GM21619 (cell line): ENCODE data around the gene LPAR1.

Experiments
- ATAC-seq: cut with Tn5 transposase; IDR thresholded peaks from one replicate; pipeline ENCODE4 v1.9.1; 2021; ENCODE audit not compliant: unreplicated experiment

Gene LPAR1

GRCh38 chr9:110922145-110922544 is 116.1 kb downstream of the LPAR1 start:
- ATAC-seq: no peak

GRCh38 chr9:110921705-110922104 is 116.6 kb downstream of the LPAR1 start:
- no peak for ATAC-seq

DNA sequence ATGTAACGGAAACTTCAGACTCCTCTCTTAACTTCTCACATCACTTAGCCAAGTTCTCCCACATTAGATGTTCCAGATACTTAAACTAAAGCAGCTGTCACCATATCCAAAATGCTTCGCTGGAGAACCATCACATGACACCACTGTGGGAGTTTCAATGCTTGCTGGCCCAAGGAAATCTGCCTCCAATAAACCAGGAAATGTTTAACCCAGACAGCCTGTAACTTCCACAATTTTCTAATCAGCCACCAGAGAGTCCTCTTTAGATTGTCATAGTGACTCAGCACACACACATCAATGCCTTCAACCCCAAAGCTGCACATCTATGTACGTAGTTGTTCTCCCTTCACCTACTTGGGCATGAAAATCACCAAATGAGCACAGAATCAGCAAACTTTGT is 118.7 kb downstream of the LPAR1 start:
- ATAC-seq: no peak

DNA sequence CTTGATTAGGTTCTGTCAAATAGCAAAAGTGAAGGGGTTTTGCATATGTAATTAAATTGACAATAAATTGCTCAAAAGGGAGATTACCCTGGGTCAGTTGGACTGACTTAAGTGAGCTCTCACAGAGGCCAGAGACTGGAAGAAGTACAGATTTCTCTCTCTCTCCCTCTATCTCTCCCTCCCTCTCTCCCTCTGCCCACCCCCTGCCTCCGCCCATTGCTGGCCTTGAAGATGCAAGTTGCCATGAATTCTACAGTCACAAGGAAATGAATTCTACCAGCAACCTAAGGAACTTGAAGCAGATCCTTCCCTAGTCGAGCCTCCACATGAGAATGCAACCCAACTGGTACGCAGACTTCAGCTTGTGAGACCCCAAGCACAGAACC is 119.2 kb downstream of the LPAR1 start:
- no peak for ATAC-seq

DNA sequence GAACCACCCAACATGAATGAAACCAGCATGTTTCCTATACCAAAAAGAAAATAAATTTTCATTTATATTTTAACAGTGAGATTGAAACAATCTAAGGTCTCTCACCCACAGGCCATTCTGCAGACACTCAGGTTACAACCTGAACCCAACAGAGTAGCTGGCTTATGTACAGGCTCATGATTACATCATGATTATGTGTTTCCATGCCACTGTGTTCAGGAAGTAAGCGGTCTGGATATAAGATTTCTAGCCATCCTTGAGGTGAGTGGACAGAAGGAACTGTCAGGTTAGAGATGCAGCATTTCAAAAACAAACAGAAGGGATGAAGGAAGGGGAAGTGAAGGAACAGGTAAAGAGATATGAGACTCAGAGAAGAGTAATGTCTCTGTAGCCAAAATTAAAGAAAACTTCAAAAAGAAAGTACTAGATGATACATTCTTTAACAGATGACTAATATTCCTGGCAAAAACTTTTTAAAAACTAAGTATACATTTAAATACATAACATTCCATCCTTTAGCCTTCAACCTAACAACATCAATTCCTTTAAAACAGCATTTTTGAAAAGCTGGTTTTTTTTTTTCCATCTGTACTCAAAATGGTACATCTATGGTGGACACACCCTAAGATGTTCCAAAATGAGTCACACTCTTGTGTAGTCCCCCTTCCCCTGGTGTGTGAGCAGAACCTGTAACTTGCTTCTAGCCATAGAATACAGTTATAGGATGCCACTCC is 119.8 kb downstream of the LPAR1 start:
- ATAC-seq: no peak

- no peak for ATAC-seq
Observed at GRCh38 chr9:110916403-110916802, 121.9 kb downstream of the LPAR1 start.

- no peak for ATAC-seq
Observed at GRCh38 chr9:110912419-110913291, 125.6 kb downstream of the LPAR1 start.

DNA sequence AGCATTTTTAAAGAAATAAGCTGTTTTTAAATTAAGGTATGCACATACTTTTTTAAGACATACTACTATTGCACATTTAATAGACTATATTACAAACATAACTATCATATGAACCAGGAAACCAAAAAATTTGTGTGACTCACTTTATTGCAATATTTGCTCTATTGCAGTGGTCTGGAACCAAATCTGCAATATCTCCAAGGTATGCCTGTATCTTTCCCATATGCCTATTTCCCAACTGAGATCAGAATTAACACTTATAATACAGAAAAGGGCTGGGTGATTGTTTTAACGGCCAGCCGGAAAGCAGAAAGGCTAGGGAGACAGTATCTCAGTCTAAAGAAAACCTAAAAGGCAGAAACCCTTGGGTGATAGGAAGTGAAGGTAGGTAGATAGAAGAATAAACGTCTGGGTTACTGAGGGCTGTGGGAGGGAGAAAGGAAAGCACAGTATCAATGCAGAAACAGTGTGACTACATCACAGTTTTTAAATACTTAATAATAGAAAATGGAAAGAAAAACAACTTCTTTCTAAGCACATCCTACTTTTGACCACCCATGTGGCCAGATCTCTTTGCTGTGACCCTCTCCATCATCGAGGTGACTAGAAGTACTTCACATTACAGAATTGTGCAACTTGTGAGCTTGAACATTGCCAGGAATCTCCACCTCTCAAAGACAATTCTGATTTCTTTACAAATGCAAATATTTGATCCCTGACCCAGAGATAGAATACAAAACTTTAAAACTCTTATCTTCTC is 126.4 kb downstream of the LPAR1 start:
- no peak for ATAC-seq

GRCh38 chr9:110908894-110909293 is 129.4 kb downstream of the LPAR1 start:
- ATAC-seq: no peak

GRCh38 chr9:110900917-110901316 is 137.4 kb downstream of the LPAR1 start:
- no peak for ATAC-seq

- no peak for ATAC-seq
Observed at GRCh38 chr9:110900456-110900855, 137.8 kb downstream of the LPAR1 start.

GRCh38 chr9:110898866-110899265 is 139.4 kb downstream of the LPAR1 start:
- no peak for ATAC-seq

DNA sequence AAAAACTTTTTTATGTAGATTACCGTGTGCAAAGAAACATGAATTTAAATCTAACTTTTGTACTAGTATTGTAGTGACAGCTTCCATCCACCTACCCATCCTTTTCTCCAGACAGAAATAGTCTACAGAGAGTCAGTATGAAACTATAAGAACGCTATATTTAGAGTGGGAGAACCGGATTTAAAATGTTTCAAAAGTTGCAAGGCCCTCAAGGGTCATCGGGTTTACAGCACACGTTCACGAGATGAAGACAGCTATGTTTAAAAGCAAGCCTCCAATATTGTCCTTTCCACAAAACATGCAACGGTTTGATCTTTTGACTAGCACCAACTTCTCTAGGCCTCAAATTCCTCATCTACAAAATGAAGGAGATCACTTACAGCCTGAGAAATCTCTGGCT is 139.9 kb downstream of the LPAR1 start:
- no peak for ATAC-seq

DNA sequence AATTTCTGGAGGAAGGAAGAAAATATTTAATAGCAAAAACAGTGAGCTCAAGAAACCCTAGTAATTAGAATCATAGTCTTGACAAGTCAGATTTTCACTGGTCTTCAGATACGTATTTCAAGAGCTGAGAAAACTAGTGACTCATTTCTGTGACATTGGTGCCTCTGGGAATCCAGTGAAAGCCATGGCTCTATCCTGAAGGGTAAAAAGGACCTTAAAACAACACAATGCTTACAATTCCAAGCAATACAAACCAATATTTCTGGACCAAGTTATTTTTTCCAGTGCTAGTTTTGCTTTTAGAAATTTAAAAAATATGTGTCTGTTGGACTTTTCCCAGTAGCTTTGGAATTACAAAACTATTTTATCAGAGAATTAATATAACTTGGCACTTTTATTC is 140.3 kb downstream of the LPAR1 start:
- no peak for ATAC-seq

GRCh38 chr9:110895147-110895905 is 142.9 kb downstream of the LPAR1 start:
- no peak for ATAC-seq

DNA sequence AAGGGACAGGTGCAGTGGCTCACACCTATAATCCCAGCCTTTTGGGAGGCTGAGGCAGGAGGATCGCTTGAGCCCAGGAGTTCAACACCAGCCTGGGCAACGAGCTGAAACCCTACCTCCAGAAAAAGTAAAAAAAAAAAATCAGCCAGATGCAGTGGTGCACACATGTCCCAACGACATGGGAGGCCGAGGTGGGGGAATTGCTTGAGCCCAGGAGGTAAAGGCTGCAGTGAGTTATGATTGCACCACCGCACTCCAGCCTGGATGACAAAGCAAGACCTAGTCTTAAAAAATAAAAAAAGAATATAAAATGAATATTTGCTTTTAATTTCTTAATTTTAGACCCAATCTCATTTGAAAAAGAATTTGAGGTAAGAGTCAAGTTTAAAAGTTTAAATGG is 143.5 kb downstream of the LPAR1 start:
- ATAC-seq: no peak

DNA sequence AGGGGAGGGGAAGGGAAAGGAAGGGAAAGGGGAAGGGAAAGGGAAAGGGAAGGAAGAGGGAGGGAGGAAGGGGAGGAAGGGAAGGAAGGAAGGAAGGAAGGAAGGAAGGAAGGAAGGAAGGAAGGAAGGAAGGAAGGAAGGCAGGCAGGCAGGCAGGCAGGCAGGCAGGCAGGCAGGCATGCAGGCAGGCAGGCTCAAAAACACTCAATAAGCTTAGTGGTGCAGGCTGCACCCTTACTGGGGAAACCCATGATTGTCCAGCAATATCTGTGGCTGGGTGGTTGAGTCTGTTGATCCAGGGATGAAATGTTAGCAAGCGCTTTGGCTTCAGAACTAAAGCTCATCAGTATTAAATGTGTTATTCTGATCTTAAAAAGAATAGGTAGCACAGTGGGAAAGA is 145.6 kb downstream of the LPAR1 start:
- no peak for ATAC-seq

- no peak for ATAC-seq
Observed at GRCh38 chr9:110891760-110892159, 146.5 kb downstream of the LPAR1 start.

- ATAC-seq: no peak
Observed at GRCh38 chr9:110890416-110890815, 147.9 kb downstream of the LPAR1 start.

DNA sequence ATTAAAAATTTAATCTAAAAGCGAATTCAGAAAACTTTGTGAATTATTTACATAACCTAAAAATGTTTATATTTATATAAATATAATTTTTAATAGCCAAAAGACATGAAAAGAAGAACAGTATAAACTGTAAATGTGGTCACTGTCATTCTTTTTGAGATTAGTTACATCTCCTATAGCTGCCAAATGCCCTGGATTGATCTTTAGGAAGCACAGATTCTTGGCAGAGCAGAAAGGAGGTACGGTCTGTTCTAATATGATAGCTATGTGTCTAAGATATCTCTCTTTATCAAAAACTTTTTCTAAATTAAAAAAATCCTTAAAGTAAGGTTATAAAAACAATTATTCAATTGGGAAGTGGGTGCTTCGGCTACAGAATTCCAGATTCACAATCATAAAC is 151.0 kb downstream of the LPAR1 start:
- ATAC-seq: no peak

DNA sequence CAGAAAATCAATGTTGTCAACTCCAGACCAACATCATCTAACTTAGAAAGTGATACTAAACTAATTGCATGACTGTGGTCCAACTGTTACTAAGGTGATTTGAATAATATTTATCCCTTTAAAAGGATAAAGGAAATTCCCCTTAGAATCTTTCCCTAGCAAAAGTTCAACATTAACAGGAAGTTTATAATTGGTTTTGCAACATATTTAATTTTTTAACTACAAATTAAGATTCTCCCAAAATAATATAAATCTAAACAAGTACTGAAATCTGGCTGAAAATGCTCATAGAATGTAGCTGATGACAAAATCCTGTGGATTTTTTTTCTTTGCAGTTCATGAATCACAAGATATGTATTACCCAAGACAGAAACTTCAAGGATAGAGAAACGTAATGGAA is 151.4 kb downstream of the LPAR1 start:
- no peak for ATAC-seq
